T-helper 2 cell treated with Interferon-gamma antibody and Interleukin-4, amounts not matched to agents 5 μg/mL and 100 μg/mL, for 36 hours (primary cell): ENCODE data around the gene SPATA12.

Source experiments
- DNase-seq: peaks from one replicate; pipeline ENCODE4 v3.0.0; 2021; ENCODE audit warnings: low spot score
- H3K27ac Mint-ChIP-seq: one replicate; pipeline ENCODE4 v1.8.0; 2021; ENCODE audit warnings: mild to moderate bottlenecking, mixed read lengths
- H3K27me3 Mint-ChIP-seq: one replicate; pipeline ENCODE4 v1.8.0; 2021; ENCODE audit warnings: low read depth, mixed read lengths
- H3K36me3 Mint-ChIP-seq: one replicate; pipeline ENCODE4 v1.8.0; 2021; ENCODE audit warnings: low read depth, mixed read lengths
- H3K4me1 Mint-ChIP-seq: one replicate; pipeline ENCODE4 v1.8.0; 2021; ENCODE audit warnings: low read depth, mixed read lengths
- H3K4me3 Mint-ChIP-seq: one replicate; pipeline ENCODE4 v1.8.0; 2022; ENCODE audit warnings: mild to moderate bottlenecking, moderate library complexity, mixed read lengths
- H3K9me3 Mint-ChIP-seq: one replicate; pipeline ENCODE4 v1.8.0; 2021; ENCODE audit warnings: mixed read lengths

The SPATA12 gene

GRCh38 chr3:57098418-57099310 lies 38.2 kb downstream of the SPATA12 start:
- Mint-ChIP-seq H3K36me3 (no peaks in the 10 kb centered on the region), H3K27me3 (peaks cover 14% of the 10 kb centered on the region), H3K9me3 (no peaks in the 10 kb centered on the region), H3K4me1 (peaks cover 2% of the 10 kb centered on the region), H3K27ac (no peak overlapping the region), H3K4me3 (no peak overlapping the region)
- DNase-seq, result no peak

GRCh38 chr3:57100046-57100695 lies 39.7 kb downstream of the SPATA12 start:
- DNase-seq, result peak; percentile 38
- H3K27ac Mint-ChIP-seq, result no peak overlapping the region
- no peaks in the 10 kb centered on the region for H3K9me3 Mint-ChIP-seq
- H3K27me3 Mint-ChIP-seq, result peaks cover 8% of the 10 kb centered on the region
- H3K4me3 Mint-ChIP-seq, result no peak overlapping the region
- peaks cover 2% of the 10 kb centered on the region for H3K4me1 Mint-ChIP-seq
- H3K36me3 Mint-ChIP-seq, result no peaks in the 10 kb centered on the region

DNA sequence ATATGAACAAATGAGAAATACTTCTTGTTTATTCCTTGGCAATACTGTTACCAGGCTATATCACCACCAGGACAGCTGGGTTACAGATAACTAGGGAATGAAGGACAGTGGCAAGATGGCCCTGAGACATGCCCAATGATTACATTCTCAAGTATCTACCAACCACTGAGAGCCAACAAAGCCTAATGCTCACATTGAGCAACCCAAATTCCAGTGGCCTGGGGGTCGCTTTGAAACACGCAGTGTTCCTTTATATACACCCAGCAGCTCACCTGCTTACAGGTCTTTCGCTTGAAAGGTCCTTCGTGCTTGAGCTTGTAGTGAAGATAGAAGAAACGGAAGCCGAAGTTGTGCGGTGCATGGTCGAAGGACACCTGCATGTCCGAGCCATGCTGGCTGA lies 45.1 kb downstream of the SPATA12 start:
- no peak for DNase-seq
- Mint-ChIP-seq H3K4me1 (no peaks in the 10 kb centered on the region), H3K27me3 (peaks cover 8% of the 10 kb centered on the region), H3K36me3 (no peaks in the 10 kb centered on the region), H3K4me3 (no peak overlapping the region), H3K27ac (no peak overlapping the region), H3K9me3 (no peaks in the 10 kb centered on the region)

DNA sequence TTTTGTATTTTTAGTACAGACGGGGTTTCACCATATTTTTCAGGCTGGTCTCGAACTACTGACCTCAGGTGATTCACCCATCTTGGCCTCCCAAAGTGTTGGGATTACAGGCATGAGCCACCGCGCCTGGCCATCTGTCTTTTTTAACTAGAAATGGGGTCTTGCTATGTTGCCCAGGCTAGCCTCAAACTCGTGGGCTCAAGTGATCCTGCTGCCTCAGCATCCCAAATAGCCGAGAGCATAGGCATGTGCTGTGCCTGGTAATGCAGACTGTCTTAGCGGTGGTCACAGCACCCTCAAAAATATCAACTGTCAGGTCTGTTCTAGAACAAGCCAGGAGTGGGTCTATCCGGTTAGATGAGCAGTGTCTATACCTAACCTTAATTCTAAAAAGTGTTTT lies 48.2 kb downstream of the SPATA12 start:
- DNase-seq, result no peak
- H3K4me1 Mint-ChIP-seq, result no peaks in the 10 kb centered on the region

GRCh38 chr3:57109437-57110199 lies 49.2 kb downstream of the SPATA12 start:
- H3K27me3 Mint-ChIP-seq, result peaks cover 2% of the 10 kb centered on the region
- H3K4me1 Mint-ChIP-seq, result no peaks in the 10 kb centered on the region
- no peak for DNase-seq
- no peaks in the 10 kb centered on the region for H3K36me3 Mint-ChIP-seq
- H3K27ac Mint-ChIP-seq, result no peak overlapping the region
- H3K9me3 Mint-ChIP-seq, result no peaks in the 10 kb centered on the region
- H3K4me3 Mint-ChIP-seq, result no peak overlapping the region

More for the DNA sequence above, 48.2 kb downstream of the SPATA12 start:
- no peaks in the 10 kb centered on the region for H3K36me3 Mint-ChIP-seq
- no peaks in the 10 kb centered on the region for H3K27me3 Mint-ChIP-seq
- no peaks in the 10 kb centered on the region for H3K9me3 Mint-ChIP-seq
- H3K27ac Mint-ChIP-seq, result no peak overlapping the region
- no peak overlapping the region for H3K4me3 Mint-ChIP-seq

DNA sequence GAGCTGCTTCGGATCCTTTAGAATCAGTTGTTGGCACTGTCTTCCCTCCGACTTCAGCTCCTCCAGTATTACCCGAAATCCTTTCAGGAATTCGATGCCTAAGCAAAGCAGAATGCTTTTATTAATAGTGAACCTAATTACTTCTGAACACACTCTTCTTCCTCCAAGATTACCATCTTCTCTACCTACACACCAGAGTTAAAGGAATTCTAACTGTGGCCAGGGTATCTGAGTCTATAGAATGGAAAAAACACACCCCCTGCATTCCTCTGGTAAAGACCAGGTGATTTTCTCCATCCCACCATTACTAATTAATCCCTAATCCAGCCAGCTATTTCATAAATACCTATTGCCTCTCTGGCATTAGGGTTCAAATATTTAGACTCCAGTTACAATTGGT lies 49.8 kb downstream of the SPATA12 start:
- no peak for DNase-seq
- Mint-ChIP-seq H3K36me3 (no peaks in the 10 kb centered on the region), H3K4me1 (no peaks in the 10 kb centered on the region), H3K4me3 (no peak overlapping the region), H3K27me3 (peaks cover 2% of the 10 kb centered on the region), H3K9me3 (no peaks in the 10 kb centered on the region), H3K27ac (no peak overlapping the region)

DNA sequence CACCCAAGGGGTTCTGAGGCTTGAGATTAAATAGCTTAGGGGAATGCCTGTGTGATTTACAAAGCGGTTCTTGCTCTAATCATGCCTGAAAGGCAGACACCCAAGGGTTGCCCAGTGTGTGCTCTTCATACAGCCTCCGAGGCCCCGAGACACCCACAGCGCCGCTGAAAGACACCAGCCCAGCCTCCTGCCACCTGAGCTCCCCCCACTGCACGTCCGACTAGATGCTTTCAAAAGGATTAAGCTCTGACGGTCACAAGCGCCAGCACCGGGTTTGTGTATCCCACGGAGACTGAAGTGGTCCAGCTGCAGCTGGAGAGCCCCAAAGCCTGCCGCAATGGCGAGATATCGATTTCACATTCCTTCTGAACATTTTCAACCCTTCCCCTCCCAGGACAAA lies 50.3 kb downstream of the SPATA12 start:
- H3K9me3 Mint-ChIP-seq, result no peaks in the 10 kb centered on the region
- no peak for DNase-seq
- H3K27me3 Mint-ChIP-seq, result peaks cover 6% of the 10 kb centered on the region
- H3K4me1 Mint-ChIP-seq, result no peaks in the 10 kb centered on the region
- H3K4me3 Mint-ChIP-seq, result no peak overlapping the region
- no peak overlapping the region for H3K27ac Mint-ChIP-seq
- no peaks in the 10 kb centered on the region for H3K36me3 Mint-ChIP-seq

DNA sequence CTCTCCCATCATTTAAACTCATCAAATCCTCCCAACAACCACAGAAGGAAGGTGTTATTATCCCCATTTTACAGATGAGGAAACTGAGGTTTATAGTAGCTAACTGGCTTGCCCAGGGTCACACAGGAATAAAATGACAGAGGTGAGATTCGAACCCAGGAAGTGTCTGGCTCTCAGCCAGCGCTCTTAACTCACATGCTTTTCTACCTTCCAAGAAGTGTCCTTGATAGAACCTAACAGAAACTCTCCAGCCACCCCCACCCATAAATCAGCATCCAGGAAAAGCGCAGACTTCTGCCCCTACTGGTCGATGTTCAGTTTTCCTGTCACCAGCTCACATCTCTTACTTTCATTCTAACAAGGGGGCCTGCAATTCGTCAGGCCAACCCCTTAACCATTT lies 51.7 kb downstream of the SPATA12 start:
- no peak for DNase-seq
- Mint-ChIP-seq H3K4me3 (no peak overlapping the region), H3K4me1 (no peaks in the 10 kb centered on the region), H3K27ac (no peak overlapping the region), H3K36me3 (no peaks in the 10 kb centered on the region), H3K27me3 (peaks cover 8% of the 10 kb centered on the region), H3K9me3 (no peaks in the 10 kb centered on the region)

- Mint-ChIP-seq H3K4me1 (no peaks in the 10 kb centered on the region), H3K27me3 (peaks cover 12% of the 10 kb centered on the region), H3K36me3 (no peaks in the 10 kb centered on the region), H3K4me3 (no peak overlapping the region), H3K9me3 (no peaks in the 10 kb centered on the region), H3K27ac (no peak overlapping the region)
- DNase-seq, result no peak
Observed at GRCh38 chr3:57116501-57116900, 56.0 kb downstream of the SPATA12 start.

DNA sequence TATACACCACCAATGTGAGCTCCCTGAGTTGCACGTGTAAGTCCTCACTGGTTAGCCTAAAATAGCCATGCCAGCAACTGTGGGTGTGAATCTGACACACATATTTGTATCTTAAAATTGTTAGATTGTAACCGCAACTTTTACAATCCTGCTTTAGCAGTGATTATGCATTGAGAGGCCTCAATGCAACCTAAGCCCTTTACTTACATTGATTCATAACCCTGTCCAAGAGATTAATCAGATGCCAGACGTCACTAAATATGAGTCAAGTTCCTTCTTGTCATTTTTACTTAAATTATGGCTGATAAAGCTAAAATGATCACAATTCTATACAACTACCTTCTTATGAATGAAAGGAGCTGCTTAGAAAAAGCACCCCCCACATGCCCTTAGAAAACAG lies 57.8 kb downstream of the SPATA12 start:
- DNase-seq, result no peak
- H3K4me3 Mint-ChIP-seq, result no peak overlapping the region
- H3K4me1 Mint-ChIP-seq, result no peaks in the 10 kb centered on the region
- no peaks in the 10 kb centered on the region for H3K36me3 Mint-ChIP-seq
- H3K9me3 Mint-ChIP-seq, result no peaks in the 10 kb centered on the region
- peaks cover 14% of the 10 kb centered on the region for H3K27me3 Mint-ChIP-seq
- H3K27ac Mint-ChIP-seq, result no peak overlapping the region

DNA sequence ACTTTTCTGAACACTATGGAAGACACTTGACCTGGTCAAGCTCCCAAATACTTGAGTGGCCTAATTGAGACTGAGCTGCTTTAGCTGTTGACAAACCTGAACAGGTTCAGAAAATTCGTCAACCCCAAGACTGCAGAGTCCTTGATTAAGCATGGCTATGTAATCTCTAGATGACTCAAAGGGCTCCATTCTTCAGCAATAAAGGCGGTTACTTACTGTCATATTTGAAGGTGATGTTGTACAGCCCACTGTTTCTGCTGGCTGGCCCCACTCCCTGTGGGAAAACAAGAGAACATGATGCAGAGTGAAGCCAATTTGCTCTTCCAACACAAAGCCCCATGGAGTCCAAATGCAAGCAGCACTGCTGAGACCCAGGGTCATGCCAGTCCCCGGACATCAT lies 59.6 kb downstream of the SPATA12 start:
- no peak for DNase-seq
- H3K4me3 Mint-ChIP-seq, result no peak overlapping the region
- H3K9me3 Mint-ChIP-seq, result no peaks in the 10 kb centered on the region
- no peak overlapping the region for H3K27ac Mint-ChIP-seq
- H3K27me3 Mint-ChIP-seq, result peaks cover 15% of the 10 kb centered on the region
- no peaks in the 10 kb centered on the region for H3K4me1 Mint-ChIP-seq
- H3K36me3 Mint-ChIP-seq, result no peaks in the 10 kb centered on the region

DNA sequence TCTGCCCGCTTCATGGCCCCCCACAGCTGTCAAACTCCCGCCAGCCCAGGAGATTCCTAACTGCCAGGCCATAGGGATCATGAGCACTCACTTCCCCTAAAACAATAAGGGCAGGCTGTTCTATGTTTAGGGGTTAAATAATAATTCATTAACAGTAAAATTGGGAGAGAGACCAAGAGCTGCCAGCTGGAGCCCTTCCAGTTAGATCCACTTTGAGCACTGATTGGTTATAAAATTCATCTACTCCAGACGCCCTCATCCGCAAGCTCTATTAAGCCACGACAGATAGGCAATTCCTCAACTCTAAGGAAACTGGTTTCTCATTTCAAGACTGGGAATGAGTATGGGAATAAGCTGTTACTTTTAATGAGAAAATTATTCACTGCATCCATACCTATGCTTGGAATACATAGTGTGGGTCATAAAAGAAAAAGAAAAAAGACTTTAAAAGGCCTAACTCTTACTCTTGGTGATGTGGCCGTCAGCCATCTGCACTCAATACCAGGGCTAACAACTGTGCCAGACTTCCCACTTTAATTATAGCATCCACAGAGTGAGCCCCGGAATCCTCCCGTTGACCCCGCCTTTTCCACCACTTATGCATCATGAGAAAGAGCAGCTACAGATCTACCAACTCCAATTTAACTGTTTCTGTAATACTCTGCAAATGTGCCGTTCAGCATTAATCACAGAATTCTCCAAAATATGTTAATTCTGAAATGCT lies 60.1 kb downstream of the SPATA12 start:
- Mint-ChIP-seq H3K4me1 (no peaks in the 10 kb centered on the region), H3K27ac (no peak overlapping the region), H3K9me3 (no peaks in the 10 kb centered on the region), H3K36me3 (no peaks in the 10 kb centered on the region), H3K4me3 (no peak overlapping the region), H3K27me3 (peaks cover 11% of the 10 kb centered on the region)
- DNase-seq, result no peak
